ENCODE measurements around the gene TP53AIP1. TPM values are rescaled to one million over a fixed set of nuclear protein-coding genes. Genes with fewer than 3 reads are reported as not detected.
"Not testable (repeated sequence)": the region's sequence is repeated elsewhere in the genome, so short reads cannot be mapped to it uniquely, and the experiment has no call there.

Gene TP53AIP1
- total and polyA plus RNA-seq, 4 experiments from 2014 or later = not detected

DNA sequence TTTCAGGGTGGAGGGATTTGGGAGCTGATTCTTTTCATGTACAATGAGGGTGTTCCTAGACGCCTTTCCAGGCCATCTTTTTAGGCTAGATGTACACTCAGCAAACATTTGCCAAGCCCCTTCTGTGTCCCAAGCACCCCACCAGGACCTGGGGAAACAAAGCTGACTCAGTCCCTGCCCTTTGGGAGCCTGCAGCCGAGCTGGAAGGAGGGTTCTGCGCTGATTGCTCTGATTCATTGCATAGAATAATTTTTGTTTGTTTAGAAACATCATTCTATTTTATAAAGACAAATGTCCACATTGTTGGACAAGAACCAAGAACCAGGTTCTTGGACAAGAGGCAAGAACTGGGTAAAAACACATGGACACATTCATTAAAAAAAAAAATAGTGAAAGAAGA is 16.7 kb downstream of the TP53AIP1 start:
- Histone ChIP-seq H3K4me1 (ENCODE audit: insufficient read depth, low read length) (no peaks in the 10 kb centered on the region), H3K27ac (ENCODE audit: low read depth, low read length) (no peak overlapping the region), H3K4me3 (ENCODE audit: low read length in 2 of 2) (no peak overlapping the region), H3K27me3 (ENCODE audit: insufficient read depth, low read length) (no peaks in the 10 kb centered on the region), H3K9me3 (ENCODE audit: control insufficient read depth in 1 of 2, low read length in 2 of 2) (no peaks in the 10 kb centered on the region), H3K36me3 (ENCODE audit: insufficient read depth, low read length) (no peaks in the 10 kb centered on the region)
- intact Hi-C loops (cut with micrococcal nuclease) = no loop called here
- ChIA-PET CTCF (ENCODE audit: partially characterized antibody) (interaction anchor here (0.7 kb wide), 1 partner anchor 150 kb away, joined by 3 read pairs; no protein-coding TSS in a partner anchor), POLR2A (ENCODE audit: partially characterized antibody) (no interaction called here)
- Mint-ChIP-seq H3K4me3 (no peak overlapping the region), H3K9me3 (peaks cover 0 to 2% (median 0%) of the 10 kb centered on the region in 8 donors), H3K27ac (no peak overlapping the region), H3K36me3 (no peaks in the 10 kb centered on the region), H3K4me1 (peaks cover 9 to 13% (median 11%) of the 10 kb centered on the region in 4 donors), H3K27me3 (peaks cover 3 to 8% of the 10 kb centered on the region in 2 donors)
- no peak for DNase-seq

DNA sequence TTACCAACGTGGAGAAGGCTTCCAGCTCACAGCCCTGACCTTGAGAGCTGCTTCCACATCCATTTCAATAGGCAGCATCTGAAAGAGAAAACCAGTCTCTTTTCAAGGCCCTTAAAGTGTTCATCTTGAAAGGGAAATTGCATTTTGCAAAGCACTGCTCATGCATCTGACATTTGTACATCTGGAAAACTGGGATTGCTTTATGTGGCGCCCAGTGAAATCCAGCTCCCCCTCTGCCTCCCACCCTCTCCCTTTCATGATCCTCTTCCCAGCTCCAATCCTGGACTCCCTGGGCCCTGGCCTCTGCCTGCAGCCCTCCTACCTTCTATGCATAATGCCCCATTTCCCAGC is 17.4 kb downstream of the TP53AIP1 start:
- intact Hi-C loops (cut with micrococcal nuclease) = no loop called here
- H3K36me3 Mint-ChIP-seq = no peaks in the 10 kb centered on the region
- Histone ChIP-seq H3K36me3 (ENCODE audit: insufficient read depth, low read length) (no peaks in the 10 kb centered on the region), H3K4me3 (ENCODE audit: low read length in 2 of 2) (no peak overlapping the region), H3K27ac (ENCODE audit: low read depth, low read length) (no peak overlapping the region), H3K27me3 (ENCODE audit: insufficient read depth, low read length) (no peaks in the 10 kb centered on the region), H3K4me1 (ENCODE audit: insufficient read depth, low read length) (no peaks in the 10 kb centered on the region), H3K9me3 (ENCODE audit: control insufficient read depth in 1 of 2, low read length in 2 of 2) (no peaks in the 10 kb centered on the region)
- peaks cover 9 to 13% (median 11%) of the 10 kb centered on the region in 4 donors for H3K4me1 Mint-ChIP-seq
- H3K4me3 Mint-ChIP-seq = no peak overlapping the region
- no peak overlapping the region for H3K27ac Mint-ChIP-seq
- H3K9me3 Mint-ChIP-seq = peaks cover 0 to 2% (median 0%) of the 10 kb centered on the region in 8 donors
- ChIA-PET CTCF (ENCODE audit: partially characterized antibody) (no interaction called here), POLR2A (ENCODE audit: partially characterized antibody) (no interaction called here)
- no peak for DNase-seq
- H3K27me3 Mint-ChIP-seq = peaks cover 4 to 8% of the 10 kb centered on the region in 2 donors

DNA sequence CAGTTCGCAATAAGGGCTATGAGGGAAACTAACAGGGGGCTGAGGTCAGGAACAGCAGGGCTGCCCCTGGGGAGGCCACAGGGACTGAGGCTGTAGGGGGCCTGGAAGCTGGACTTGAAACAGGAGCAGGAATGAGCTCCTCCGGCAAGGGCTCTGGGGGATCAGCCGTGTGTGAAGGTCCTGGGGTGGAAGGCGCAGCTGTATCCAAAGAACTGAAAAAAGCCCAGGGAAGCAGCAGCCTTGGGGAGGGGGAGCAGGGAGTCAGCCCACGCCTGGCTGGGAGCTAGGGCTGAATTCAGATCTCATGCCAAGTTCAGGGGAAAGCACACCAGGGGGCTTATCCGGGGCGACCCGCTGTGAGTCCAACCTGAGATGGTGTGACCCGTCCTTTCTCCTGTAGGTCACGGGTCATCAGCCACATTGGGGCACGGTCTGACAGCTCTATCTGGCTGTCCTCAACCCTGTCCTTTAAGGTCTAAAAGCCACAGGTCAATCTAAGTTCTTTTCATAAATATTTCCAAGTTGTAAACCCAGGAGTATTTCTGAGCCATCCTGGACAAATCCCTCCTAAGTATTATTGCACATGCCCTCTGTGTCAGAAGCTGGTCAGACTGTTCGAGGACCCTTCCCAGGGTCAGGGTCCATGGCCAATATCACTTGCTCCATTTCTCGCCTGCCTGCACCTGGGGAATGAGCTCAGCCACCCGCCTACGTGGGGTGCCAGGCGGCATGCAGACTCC is 18.0 kb downstream of the TP53AIP1 start:
- no peaks in the 10 kb centered on the region for H3K4me1 ChIP-seq (ENCODE audit: insufficient read depth, low read length)
- Mint-ChIP-seq H3K9me3 (peaks cover 0 to 2% (median 0%) of the 10 kb centered on the region in 8 donors), H3K27ac (no peak overlapping the region), H3K4me1 (peaks cover 9 to 13% (median 11%) of the 10 kb centered on the region in 4 donors), H3K4me3 (no peak overlapping the region), H3K36me3 (no peaks in the 10 kb centered on the region), H3K27me3 (peaks cover 6 to 8% of the 10 kb centered on the region in 2 donors)
- ChIA-PET CTCF (ENCODE audit: partially characterized antibody) (no interaction called here), POLR2A (ENCODE audit: partially characterized antibody) (no interaction called here)
- no peak overlapping the region for H3K27ac ChIP-seq (ENCODE audit: low read depth, low read length)
- no peaks in the 10 kb centered on the region for H3K9me3 ChIP-seq (ENCODE audit: control insufficient read depth in 1 of 2, low read length in 2 of 2)
- no peaks in the 10 kb centered on the region for H3K36me3 ChIP-seq (ENCODE audit: insufficient read depth, low read length)
- no peak overlapping the region for H3K4me3 ChIP-seq (ENCODE audit: low read length in 2 of 2)
- H3K27me3 ChIP-seq (ENCODE audit: insufficient read depth, low read length) = no peaks in the 10 kb centered on the region
- DNase-seq = no peak
- intact Hi-C loops (cut with micrococcal nuclease) = no loop called here

DNA sequence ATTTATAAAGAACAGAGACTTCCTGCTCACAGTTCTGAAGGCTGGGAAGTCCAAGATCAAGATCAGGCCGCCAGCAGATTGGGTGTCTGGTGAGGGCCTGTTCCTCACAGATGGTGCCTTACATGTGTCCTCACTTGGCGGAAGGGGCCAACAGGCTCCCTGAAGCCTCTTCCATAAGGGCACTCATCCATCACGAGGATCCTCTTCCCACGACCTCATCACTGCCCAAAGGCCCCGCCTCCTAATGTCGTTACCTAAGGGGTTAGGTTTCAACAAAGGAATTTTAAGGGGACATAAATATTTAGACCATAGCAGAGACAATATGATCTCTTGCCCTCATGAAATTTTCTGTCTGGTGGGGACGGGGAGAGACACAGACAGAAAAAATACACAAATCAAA is 18.6 kb downstream of the TP53AIP1 start:
- ChIA-PET POLR2A (ENCODE audit: partially characterized antibody) (no interaction called here), CTCF (ENCODE audit: partially characterized antibody) (no interaction called here)
- H3K27ac ChIP-seq (ENCODE audit: low read depth, low read length) = no peak overlapping the region
- H3K27ac Mint-ChIP-seq = no peak overlapping the region
- no peak for DNase-seq
- peaks cover 9 to 13% (median 9%) of the 10 kb centered on the region in 4 donors for H3K4me1 Mint-ChIP-seq
- H3K4me1 ChIP-seq (ENCODE audit: insufficient read depth, low read length) = no peaks in the 10 kb centered on the region
- H3K4me3 ChIP-seq (ENCODE audit: low read length in 2 of 2) = no peak overlapping the region
- H3K27me3 ChIP-seq (ENCODE audit: insufficient read depth, low read length) = no peaks in the 10 kb centered on the region
- H3K27me3 Mint-ChIP-seq = peaks cover 6 to 8% of the 10 kb centered on the region in 2 donors
- no peaks in the 10 kb centered on the region for H3K36me3 Mint-ChIP-seq
- no peak overlapping the region for H3K4me3 Mint-ChIP-seq
- peaks cover 0 to 2% (median 0%) of the 10 kb centered on the region in 8 donors for H3K9me3 Mint-ChIP-seq
- intact Hi-C loops (cut with micrococcal nuclease) = no loop called here
- no peaks in the 10 kb centered on the region for H3K36me3 ChIP-seq (ENCODE audit: insufficient read depth, low read length)
- H3K9me3 ChIP-seq (ENCODE audit: control insufficient read depth in 1 of 2, low read length in 2 of 2) = no peaks in the 10 kb centered on the region

DNA sequence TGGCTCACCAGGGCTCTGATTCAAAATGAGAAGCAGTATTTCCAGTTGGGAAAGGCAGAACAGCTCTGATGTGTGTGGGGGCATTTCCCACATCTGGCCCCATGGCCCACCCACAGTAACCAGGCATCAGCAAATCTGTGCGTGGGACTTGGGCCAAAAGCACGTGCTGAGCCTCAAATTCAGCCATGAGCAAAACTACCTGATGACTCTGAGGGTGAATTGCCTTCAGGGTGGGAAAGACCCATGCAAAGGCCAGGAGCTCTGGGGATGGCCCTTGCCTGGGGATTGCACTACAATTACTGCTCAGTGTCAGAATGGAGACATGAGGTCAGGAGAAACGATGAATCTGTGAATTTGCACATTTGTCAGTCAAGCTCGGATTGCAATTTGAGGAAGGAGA is 20.9 kb downstream of the TP53AIP1 start:
- Mint-ChIP-seq H3K4me1 (peaks cover 0 to 3% (median 0%) of the 10 kb centered on the region in 4 donors), H3K27me3 (peaks cover 6 to 13% of the 10 kb centered on the region in 2 donors), H3K4me3 (no peak overlapping the region), H3K9me3 (peaks cover 0 to 2% (median 0%) of the 10 kb centered on the region in 8 donors), H3K27ac (no peak overlapping the region), H3K36me3 (peaks cover 0 to 3% of the 10 kb centered on the region in 2 donors)
- Histone ChIP-seq H3K36me3 (ENCODE audit: insufficient read depth, low read length) (no peaks in the 10 kb centered on the region), H3K9me3 (ENCODE audit: control insufficient read depth in 1 of 2, low read length in 2 of 2) (no peaks in the 10 kb centered on the region), H3K27me3 (ENCODE audit: insufficient read depth, low read length) (no peaks in the 10 kb centered on the region), H3K4me3 (ENCODE audit: low read length in 2 of 2) (no peak overlapping the region), H3K27ac (ENCODE audit: low read depth, low read length) (no peak overlapping the region), H3K4me1 (ENCODE audit: insufficient read depth, low read length) (no peaks in the 10 kb centered on the region)
- ChIA-PET POLR2A (ENCODE audit: partially characterized antibody) (no interaction called here), CTCF (ENCODE audit: partially characterized antibody) (no interaction called here)
- DNase-seq = no peak
- intact Hi-C loops (cut with micrococcal nuclease) = no loop called here

DNA sequence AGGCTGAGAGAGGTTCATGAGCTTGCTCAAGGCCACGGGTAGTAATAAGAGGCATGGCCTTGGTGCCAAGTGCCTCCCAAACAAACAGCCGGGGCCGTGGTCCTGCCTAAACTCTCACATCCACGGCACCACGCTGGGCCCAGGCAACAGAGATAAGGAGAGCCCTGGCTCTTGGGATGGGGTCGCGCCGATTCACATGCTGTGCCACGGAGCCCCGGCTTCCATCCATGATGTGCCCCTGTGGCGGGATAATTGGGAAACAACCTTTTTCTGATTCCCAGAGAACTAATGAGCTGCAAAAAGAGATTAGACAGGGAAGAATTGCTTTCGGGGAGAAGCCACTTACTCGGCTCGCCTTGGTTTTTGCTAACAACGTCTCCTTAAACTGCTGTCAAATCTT is 22.0 kb downstream of the TP53AIP1 start:
- Mint-ChIP-seq H3K27ac (no peak overlapping the region), H3K4me1 (peaks cover 0 to 3% (median 0%) of the 10 kb centered on the region in 4 donors), H3K9me3 (peaks cover 0 to 2% (median 0%) of the 10 kb centered on the region in 8 donors), H3K4me3 (no peak overlapping the region), H3K27me3 (peaks cover 11 to 20% of the 10 kb centered on the region in 2 donors), H3K36me3 (peaks cover 0 to 3% of the 10 kb centered on the region in 2 donors)
- Histone ChIP-seq H3K27ac (ENCODE audit: low read depth, low read length) (no peak overlapping the region), H3K27me3 (ENCODE audit: insufficient read depth, low read length) (no peaks in the 10 kb centered on the region), H3K36me3 (ENCODE audit: insufficient read depth, low read length) (no peaks in the 10 kb centered on the region), H3K4me1 (ENCODE audit: insufficient read depth, low read length) (no peaks in the 10 kb centered on the region), H3K9me3 (ENCODE audit: control insufficient read depth in 1 of 2, low read length in 2 of 2) (no peaks in the 10 kb centered on the region), H3K4me3 (ENCODE audit: low read length in 2 of 2) (no peak overlapping the region)
- DNase-seq = no peak
- ChIA-PET POLR2A (ENCODE audit: partially characterized antibody) (no interaction called here), CTCF (ENCODE audit: partially characterized antibody) (no interaction called here)
- intact Hi-C loops (cut with micrococcal nuclease) = no loop called here

DNA sequence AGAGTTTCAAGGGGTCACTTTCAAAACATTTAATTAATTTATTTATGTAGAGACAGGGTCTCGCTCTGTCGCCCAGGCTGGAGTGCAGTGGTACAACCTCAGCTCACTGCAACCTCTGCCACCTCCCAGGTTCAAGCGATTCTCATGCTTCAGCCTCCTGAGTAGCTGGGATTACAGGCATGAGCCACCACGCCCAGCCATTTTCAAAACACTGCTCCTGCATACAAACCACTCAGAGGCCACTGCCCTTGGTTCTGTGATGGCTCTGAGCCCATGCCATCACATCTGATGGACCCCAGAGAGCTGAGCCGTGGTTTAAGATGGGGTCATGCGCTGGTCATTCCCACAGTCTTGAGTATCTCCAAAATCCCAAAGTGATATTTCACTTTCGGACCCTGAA is 23.0 kb downstream of the TP53AIP1 start:
- H3K4me1 Mint-ChIP-seq; intact Hi-C loops (cut with micrococcal nuclease); H3K4me3 Mint-ChIP-seq; POLR2A ChIA-PET (ENCODE audit: partially characterized antibody); H3K36me3 Mint-ChIP-seq; H3K27me3 ChIP-seq (ENCODE audit: insufficient read depth, low read length); H3K4me1 ChIP-seq (ENCODE audit: insufficient read depth, low read length); H3K36me3 ChIP-seq (ENCODE audit: insufficient read depth, low read length); H3K27ac ChIP-seq (ENCODE audit: low read depth, low read length); H3K9me3 Mint-ChIP-seq; DNase-seq; H3K9me3 ChIP-seq (ENCODE audit: control insufficient read depth in 1 of 2, low read length in 2 of 2); H3K27ac Mint-ChIP-seq; H3K4me3 ChIP-seq (ENCODE audit: low read length in 2 of 2): not testable (repeated sequence)
- peaks cover 11 to 25% of the 10 kb centered on the region in 2 donors for H3K27me3 Mint-ChIP-seq
- CTCF ChIA-PET (ENCODE audit: partially characterized antibody) = interaction anchor here (1.5 kb wide), 1 partner anchor 12 kb away, joined by 3 read pairs; no protein-coding TSS in a partner anchor

All from CD4-positive, alpha-beta memory T cell (primary cell).